Fibroblast of skin of right quadriceps (primary cell): ENCODE results near the gene UCP2.
"Not testable (repeated sequence)": the region's sequence is repeated elsewhere in the genome, so short reads cannot be mapped to it uniquely, and the experiment has no call there.

Experiments
- DNase-seq: peaks from one replicate; pipeline ENCODE4 v3.0.0-alpha.2; 2013

The UCP2 gene

GRCh38 chr11:73939096-73939495 is 43.5 kb downstream of the UCP2 start:
- DNase-seq = peak; percentile 36

DNA sequence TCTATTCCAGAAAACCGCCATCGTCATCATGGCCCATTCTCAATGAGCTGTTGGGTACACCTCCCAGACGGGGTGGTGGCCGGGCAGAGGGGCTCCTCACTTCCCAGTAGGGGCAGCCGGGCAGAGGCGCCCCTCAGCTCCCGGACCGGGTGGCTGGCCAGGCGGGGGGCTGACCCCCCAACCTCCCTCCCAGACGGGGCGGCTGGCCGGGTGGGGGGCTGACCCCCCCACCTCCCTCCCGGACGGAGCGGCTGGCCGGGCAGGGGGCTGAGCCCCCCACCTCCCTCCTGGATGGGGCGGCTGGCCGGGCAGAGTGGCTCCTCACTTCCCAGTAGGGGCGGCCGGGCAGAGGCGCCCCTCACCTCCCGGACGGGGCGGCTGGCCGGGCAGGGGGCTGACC is 46.6 kb downstream of the UCP2 start:
- DNase-seq = not testable (repeated sequence)

DNA sequence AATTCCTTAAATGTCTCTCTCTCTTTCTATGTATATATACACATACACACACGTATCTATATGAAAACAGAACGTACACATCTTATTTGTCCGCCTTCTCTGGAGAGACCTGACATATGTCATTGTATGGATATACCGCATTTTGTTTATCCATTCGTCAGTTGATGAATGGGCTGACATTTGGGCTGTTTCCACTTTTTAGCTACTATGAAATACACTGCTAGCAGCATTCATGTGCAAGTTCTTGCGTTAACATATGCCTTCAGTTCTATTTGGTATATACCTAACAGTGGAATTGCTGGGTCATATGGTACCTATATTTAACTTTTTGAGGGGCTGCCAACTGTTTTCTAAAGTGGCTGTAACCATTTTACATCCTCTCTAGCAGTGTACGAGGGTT is 49.9 kb downstream of the UCP2 start:
- no peak for DNase-seq

- no peak for DNase-seq
Measured at GRCh38 chr11:73931951-73932350, 50.7 kb downstream of the UCP2 start.

DNA sequence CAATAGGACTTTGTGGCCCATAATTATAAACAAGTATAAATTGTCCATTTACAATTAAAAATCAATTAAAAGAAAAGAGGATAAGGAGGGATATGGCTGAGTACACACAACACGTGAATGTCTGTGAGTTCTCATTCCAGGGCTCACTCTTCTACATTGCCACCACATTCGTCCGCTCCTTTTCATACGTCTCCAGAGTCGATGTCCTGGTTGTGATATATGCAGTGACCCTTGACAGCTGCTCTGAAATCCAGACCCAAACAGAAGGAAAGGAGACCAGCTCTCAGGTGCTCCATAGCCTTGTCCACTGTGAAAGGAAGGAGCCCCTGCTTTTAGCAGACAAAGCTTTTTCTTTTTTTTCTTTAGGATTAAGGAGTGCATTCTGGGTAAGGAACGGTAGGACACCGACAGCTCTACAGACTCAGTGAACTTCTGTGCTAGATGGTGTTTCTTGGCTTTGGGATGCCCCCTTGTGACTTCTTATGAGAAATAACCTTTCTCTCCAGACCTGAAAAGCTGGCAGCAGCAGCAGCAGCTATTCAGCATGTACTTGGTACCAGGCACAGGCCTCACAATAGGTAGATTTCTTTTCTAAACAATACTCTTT is 51.5 kb downstream of the UCP2 start:
- DNase-seq = peak; percentile 64

GRCh38 chr11:73929388-73929787 is 53.3 kb downstream of the UCP2 start:
- no peak for DNase-seq
